Measurements from ENCODE around the gene ZNF92. TPM values are rescaled to one million over a fixed set of nuclear protein-coding genes. Genes with fewer than 3 reads are reported as not detected.

Gene ZNF92
- total and polyA plus RNA-seq, 2 of the 13 experiments (the other 11 are each of a cell fraction or from before 2014, with no cell fraction given) = 4.0 to 13.2 TPM

- peak; percentile 78 for TF ChIP-seq HNF1A (IDR thresholded peaks at IDR 0.05; ENCODE audit: low read depth)
- peak; percentile 88 for TF ChIP-seq HNF1A (CRISPR knock-in tag; IDR thresholded peaks at IDR 0.05; ENCODE audit: borderline replicate concordance)
- peak; percentile 74; the same call in 1 of the 2 replicates for TF ChIP-seq HMG20B (CRISPR knock-in tag; conservative IDR thresholded peaks at IDR 0.05)
- TF ChIP-seq ZNF460 (CRISPR knock-in tag; IDR thresholded peaks at IDR 0.05; ENCODE audit: borderline replicate concordance) = no peak
- no peak for TF ChIP-seq SRY (CRISPR knock-in tag; IDR thresholded peaks at IDR 0.05)
- peak; percentile 92 for TF ChIP-seq THRA (CRISPR knock-in tag; IDR thresholded peaks at IDR 0.05; ENCODE audit: borderline replicate concordance)
- no peak for TF ChIP-seq NFIB (CRISPR knock-in tag; IDR thresholded peaks at IDR 0.05; ENCODE audit: borderline replicate concordance)
- peak; percentile 91 for TF ChIP-seq CEBPG (CRISPR knock-in tag; IDR thresholded peaks at IDR 0.05)
- 0 out of 2 replicates have a peak, but pooled peaks have one; percentile 28 for TF ChIP-seq ZNF747 (CRISPR knock-in tag; IDR thresholded peaks at IDR 0.05; ENCODE audit: borderline replicate concordance)
- TF ChIP-seq BCL6 (CRISPR knock-in tag; IDR thresholded peaks at IDR 0.05) = peak; percentile 90
- TF ChIP-seq ZNF713 (CRISPR knock-in tag; IDR thresholded peaks at IDR 0.05) = no peak
- TF ChIP-seq NCOA2 (CRISPR knock-in tag; IDR thresholded peaks at IDR 0.05) = peak; percentile 99
- peak; percentile 99 for TF ChIP-seq FOXA3 (CRISPR knock-in tag; IDR thresholded peaks at IDR 0.05)
- peak; percentile 97 for TF ChIP-seq KDM6A (CRISPR knock-in tag; IDR thresholded peaks at IDR 0.05; ENCODE audit: low read depth)
- no peak for TF ChIP-seq ZNF451 (CRISPR knock-in tag; IDR thresholded peaks at IDR 0.05)
- no peak for TF ChIP-seq TEF (CRISPR knock-in tag; IDR thresholded peaks at IDR 0.05)
- TF ChIP-seq TOPORS (CRISPR knock-in tag; IDR thresholded peaks at IDR 0.05) = no peak
- TF ChIP-seq KDM5B (CRISPR knock-in tag; IDR thresholded peaks at IDR 0.05; ENCODE audit: borderline replicate concordance) = no peak
- no peak for TF ChIP-seq MTF1 (CRISPR knock-in tag; IDR thresholded peaks at IDR 0.05)
- TF ChIP-seq ZNF430 (CRISPR knock-in tag; IDR thresholded peaks at IDR 0.05) = no peak
- TF ChIP-seq JARID2 (CRISPR knock-in tag; IDR thresholded peaks at IDR 0.05; ENCODE audit: insufficient replicate concordance) = no peak
- TF ChIP-seq ZNF784 (CRISPR knock-in tag; IDR thresholded peaks at IDR 0.05; ENCODE audit: borderline replicate concordance) = 0 out of 2 replicates have a peak, but pooled peaks have one; percentile 31
- no peak for TF ChIP-seq ZBTB3 (CRISPR knock-in tag; IDR thresholded peaks at IDR 0.05; ENCODE audit: borderline replicate concordance, low read depth)
- peak; percentile 23; the same call in 1 of the 3 replicates for TF ChIP-seq MXI1 (IDR thresholded peaks at IDR 0.05; ENCODE audit: borderline replicate concordance, low read depth, low read length)
These were observed 71.5 kb downstream of the ZNF92 start (continued) for GRCh38 chr7:65444899-65445823.
